Vagina (tissue), 2 donors: ENCODE results near the gene SOD3.

Source experiments
- POLR2A ChIP-seq, 2 donors: fragments of 450-650 bp; IDR thresholded peaks; one replicate each; pipeline ENCODE4 v1.6.1; 2017; ENCODE audit warnings: antibody characterized with exemption in 2 of 2, mild to moderate bottlenecking in 2 of 2, moderate library complexity in 2 of 2
- TF ChIP-seq, protein P1 (sequence below), 3 experiments: fragments of 450-650 bp in 2 of 3; fragments of 200-600 bp in 1 of 3; sonication (generic) in 1 of 3; IDR thresholded peaks; one replicate each; pipeline ENCODE4 v1.5.1; 2017 to 2019; ENCODE audit warnings: antibody characterized with exemption in 3 of 3, mild to moderate bottlenecking in 2 of 3, moderate library complexity in 2 of 3

- TF ChIP-seq, protein P1, sequence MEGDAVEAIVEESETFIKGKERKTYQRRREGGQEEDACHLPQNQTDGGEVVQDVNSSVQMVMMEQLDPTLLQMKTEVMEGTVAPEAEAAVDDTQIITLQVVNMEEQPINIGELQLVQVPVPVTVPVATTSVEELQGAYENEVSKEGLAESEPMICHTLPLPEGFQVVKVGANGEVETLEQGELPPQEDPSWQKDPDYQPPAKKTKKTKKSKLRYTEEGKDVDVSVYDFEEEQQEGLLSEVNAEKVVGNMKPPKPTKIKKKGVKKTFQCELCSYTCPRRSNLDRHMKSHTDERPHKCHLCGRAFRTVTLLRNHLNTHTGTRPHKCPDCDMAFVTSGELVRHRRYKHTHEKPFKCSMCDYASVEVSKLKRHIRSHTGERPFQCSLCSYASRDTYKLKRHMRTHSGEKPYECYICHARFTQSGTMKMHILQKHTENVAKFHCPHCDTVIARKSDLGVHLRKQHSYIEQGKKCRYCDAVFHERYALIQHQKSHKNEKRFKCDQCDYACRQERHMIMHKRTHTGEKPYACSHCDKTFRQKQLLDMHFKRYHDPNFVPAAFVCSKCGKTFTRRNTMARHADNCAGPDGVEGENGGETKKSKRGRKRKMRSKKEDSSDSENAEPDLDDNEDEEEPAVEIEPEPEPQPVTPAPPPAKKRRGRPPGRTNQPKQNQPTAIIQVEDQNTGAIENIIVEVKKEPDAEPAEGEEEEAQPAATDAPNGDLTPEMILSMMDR (IDR thresholded peaks at IDR 0.05), result no peak
- no peak for TF ChIP-seq POLR2A (IDR thresholded peaks at IDR 0.05)
These were observed 1.3 kb upstream of the SOD3 start for GRCh38 chr4:24794051-24794450.
